Measurements from ENCODE around the gene PBX1. TPM values are rescaled to one million over a fixed set of nuclear protein-coding genes. Genes with fewer than 3 reads are reported as not detected.

Gene PBX1
- total and polyA plus RNA-seq, 8 donors = 17.3 to 113 (median 91.9) TPM

GRCh38 chr1:164840936-164841335, 282.0 kb downstream of the PBX1 start:
- TF ChIP-seq, protein P1, sequence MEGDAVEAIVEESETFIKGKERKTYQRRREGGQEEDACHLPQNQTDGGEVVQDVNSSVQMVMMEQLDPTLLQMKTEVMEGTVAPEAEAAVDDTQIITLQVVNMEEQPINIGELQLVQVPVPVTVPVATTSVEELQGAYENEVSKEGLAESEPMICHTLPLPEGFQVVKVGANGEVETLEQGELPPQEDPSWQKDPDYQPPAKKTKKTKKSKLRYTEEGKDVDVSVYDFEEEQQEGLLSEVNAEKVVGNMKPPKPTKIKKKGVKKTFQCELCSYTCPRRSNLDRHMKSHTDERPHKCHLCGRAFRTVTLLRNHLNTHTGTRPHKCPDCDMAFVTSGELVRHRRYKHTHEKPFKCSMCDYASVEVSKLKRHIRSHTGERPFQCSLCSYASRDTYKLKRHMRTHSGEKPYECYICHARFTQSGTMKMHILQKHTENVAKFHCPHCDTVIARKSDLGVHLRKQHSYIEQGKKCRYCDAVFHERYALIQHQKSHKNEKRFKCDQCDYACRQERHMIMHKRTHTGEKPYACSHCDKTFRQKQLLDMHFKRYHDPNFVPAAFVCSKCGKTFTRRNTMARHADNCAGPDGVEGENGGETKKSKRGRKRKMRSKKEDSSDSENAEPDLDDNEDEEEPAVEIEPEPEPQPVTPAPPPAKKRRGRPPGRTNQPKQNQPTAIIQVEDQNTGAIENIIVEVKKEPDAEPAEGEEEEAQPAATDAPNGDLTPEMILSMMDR (IDR thresholded peaks at IDR 0.05) = no peak
- Histone ChIP-seq H3K27me3 (no peaks in the 10 kb centered on the region), H3K9me3 (no peaks in the 10 kb centered on the region), H3K4me1 (peaks cover 8 to 14% (median 10%) of the 10 kb centered on the region in 3 donors), H3K27ac (no peak overlapping the region), H3K4me3 (no peak overlapping the region), H3K36me3 (peaks cover 0 to 1% (median 0%) of the 10 kb centered on the region in 3 donors)
- FAIRE-seq = no peak
- peak in 2 of 4 donors; percentile 17 to 30 for ATAC-seq
- no peak for DNase-seq
- intact Hi-C loops (cut with DNase I) = no loop called here
- 82 to 85% methylated on average over 9 of the region's 9 CpGs for whole genome bisulfite sequencing, 2 donors

GRCh38 chr1:164841702-164842465, 282.9 kb downstream of the PBX1 start:
- Histone ChIP-seq H3K36me3 (peaks cover 0 to 11% (median 4%) of the 10 kb centered on the region in 3 donors), H3K27ac (no peak overlapping the region), H3K27me3 (no peaks in the 10 kb centered on the region), H3K4me1 (peaks cover 0 to 5% (median 1%) of the 10 kb centered on the region in 3 donors), H3K9me3 (no peaks in the 10 kb centered on the region), H3K4me3 (no peak overlapping the region)
- TF ChIP-seq, protein P1 (IDR thresholded peaks at IDR 0.05) = no peak
- intact Hi-C loops (cut with DNase I) = no loop called here
- FAIRE-seq = no peak
- no peak for DNase-seq
- no peak for ATAC-seq
- WGBS, 2 donors = 85 to 87% methylated on average over 14 of the region's 14 CpGs

DNA sequence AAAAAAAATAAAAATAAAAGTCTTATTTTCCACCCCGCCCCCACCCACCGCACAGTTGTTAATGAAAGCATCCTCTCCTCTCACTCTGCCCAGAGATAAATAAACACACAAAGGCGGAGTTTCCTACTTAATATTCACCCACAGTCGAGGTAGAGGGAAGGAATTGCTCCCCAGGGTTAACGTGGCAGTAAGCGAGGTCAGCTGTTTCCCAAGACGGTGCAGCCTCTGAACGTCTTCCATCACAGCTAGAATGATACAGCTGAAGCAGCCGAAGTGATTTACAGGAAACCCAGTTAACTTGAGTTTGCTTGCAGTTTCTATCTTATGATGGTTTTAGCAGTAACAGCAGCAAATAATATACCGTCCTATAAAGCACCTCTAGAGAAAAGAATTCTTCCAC, 283.9 kb downstream of the PBX1 start:
- H3K9me3 ChIP-seq = no peaks in the 10 kb centered on the region
- intact Hi-C loops (cut with DNase I) = no loop called here
- DNase-seq = no peak
- H3K27ac ChIP-seq = no peak overlapping the region
- TF ChIP-seq, protein P1 (IDR thresholded peaks at IDR 0.05) = no peak
- peaks cover 4 to 21% (median 5%) of the 10 kb centered on the region in 3 donors for H3K36me3 ChIP-seq
- H3K4me1 ChIP-seq = no peaks in the 10 kb centered on the region
- no peak for FAIRE-seq
- H3K27me3 ChIP-seq = no peaks in the 10 kb centered on the region
- 83 to 85% methylated on average over 10 of the region's 10 CpGs for WGBS, 2 donors
- H3K4me3 ChIP-seq = no peak overlapping the region
- ATAC-seq = no peak

- TF ChIP-seq, protein P1 (IDR thresholded peaks at IDR 0.05) = no peak
Measured at GRCh38 chr1:164843743-164844500, 284.9 kb downstream of the PBX1 start.

More at GRCh38 chr1:164843743-164844500, 284.9 kb downstream of the PBX1 start:
- Histone ChIP-seq H3K9me3 (no peaks in the 10 kb centered on the region), H3K27me3 (no peaks in the 10 kb centered on the region), H3K27ac (no peak overlapping the region), H3K4me1 (no peaks in the 10 kb centered on the region), H3K4me3 (no peak overlapping the region), H3K36me3 (peaks cover 4 to 30% (median 10%) of the 10 kb centered on the region in 3 donors)
- FAIRE-seq (no peak), ATAC-seq (no peak), DNase-seq (no peak)
- 91 to 95% methylated on average over 3 of the region's 3 CpGs for WGBS, 2 donors
- intact Hi-C loops (cut with DNase I) = no loop called here
